ENCODE measurements around the gene SLC4A4. TPM values are rescaled to one million over a fixed set of nuclear protein-coding genes. Genes with fewer than 3 reads are reported as not detected.

SLC4A4 gene
- total RNA-seq, 4 donors from 2014 or later, result 0.90 to 5.9 (median 4.4) TPM

DNA sequence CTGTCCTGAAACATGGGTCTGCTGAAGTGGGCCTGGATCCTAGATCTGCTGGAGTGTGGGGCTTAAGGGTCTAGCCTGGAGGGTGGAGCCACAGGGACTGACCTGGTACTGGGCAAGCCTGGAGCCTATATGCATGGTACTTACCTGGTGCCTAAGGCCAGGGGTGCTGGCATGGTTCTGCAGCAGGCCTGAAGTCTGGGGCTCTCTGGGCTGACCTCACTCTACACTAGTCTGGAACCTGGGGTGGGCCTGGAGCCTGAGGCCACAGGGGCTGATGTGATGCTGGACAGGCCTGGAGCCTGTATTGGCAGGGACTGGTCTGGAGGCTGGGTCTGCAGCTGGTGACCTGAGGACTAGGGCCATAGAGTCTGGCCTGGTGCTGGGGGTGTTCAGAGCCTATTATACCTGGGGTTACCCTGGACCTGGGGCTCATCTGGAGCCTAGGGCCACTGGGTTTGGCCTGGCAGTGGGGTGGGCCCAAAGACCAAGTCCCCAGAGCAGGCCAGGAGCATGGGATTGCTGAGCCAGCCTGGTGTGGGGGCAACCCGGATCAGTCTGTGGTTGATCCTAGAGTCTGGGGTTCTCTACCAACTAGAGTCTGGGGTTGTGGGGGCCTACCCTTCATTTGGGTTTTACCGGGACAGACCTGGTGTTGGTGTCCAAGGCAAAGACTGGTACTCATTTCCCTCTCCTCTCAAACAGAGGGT, 179.6 kb downstream of the SLC4A4 start:
- Histone ChIP-seq H3K4me1 (no peaks in the 10 kb centered on the region), H3K9me3 (peaks cover 0 to 7% (median 0%) of the 10 kb centered on the region in 4 donors), H3K27me3 (no peaks in the 10 kb centered on the region), H3K4me3 (no peak overlapping the region), H3K27ac (no peak overlapping the region), H3K36me3 (no peaks in the 10 kb centered on the region)
- DNase-seq (ENCODE audit: low spot score in 2 of 2), result no peak
- TF ChIP-seq POLR2A (IDR thresholded peaks at IDR 0.05), result no peak
- TF ChIP-seq EP300 (IDR thresholded peaks at IDR 0.05), result no peak
- TF ChIP-seq, protein P1, sequence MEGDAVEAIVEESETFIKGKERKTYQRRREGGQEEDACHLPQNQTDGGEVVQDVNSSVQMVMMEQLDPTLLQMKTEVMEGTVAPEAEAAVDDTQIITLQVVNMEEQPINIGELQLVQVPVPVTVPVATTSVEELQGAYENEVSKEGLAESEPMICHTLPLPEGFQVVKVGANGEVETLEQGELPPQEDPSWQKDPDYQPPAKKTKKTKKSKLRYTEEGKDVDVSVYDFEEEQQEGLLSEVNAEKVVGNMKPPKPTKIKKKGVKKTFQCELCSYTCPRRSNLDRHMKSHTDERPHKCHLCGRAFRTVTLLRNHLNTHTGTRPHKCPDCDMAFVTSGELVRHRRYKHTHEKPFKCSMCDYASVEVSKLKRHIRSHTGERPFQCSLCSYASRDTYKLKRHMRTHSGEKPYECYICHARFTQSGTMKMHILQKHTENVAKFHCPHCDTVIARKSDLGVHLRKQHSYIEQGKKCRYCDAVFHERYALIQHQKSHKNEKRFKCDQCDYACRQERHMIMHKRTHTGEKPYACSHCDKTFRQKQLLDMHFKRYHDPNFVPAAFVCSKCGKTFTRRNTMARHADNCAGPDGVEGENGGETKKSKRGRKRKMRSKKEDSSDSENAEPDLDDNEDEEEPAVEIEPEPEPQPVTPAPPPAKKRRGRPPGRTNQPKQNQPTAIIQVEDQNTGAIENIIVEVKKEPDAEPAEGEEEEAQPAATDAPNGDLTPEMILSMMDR (IDR thresholded peaks at IDR 0.05), result no peak
- WGBS, 2 donors, result 88 to 100% methylated on average over 1 to 2 of the region's 2 CpGs

DNA sequence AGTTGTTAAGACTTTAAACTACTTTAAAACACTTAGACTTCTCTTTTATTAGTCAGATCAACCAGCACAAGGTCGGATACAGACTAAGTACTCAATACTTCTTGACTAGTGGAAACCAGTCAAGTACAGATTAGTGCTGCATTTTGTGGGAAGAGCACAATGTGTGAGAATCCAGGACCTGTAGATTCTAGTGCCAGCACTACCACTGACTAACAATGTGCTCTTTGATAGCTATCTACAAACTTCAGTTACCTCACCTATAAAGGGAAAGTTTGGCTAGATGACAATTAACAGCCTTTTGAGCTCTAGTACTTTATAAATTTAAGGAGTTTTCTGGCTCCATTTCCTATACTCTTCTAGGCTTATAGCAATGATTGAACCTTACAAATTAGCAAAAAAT, 181.5 kb downstream of the SLC4A4 start:
- no peak for TF ChIP-seq EP300 (IDR thresholded peaks at IDR 0.05)
- TF ChIP-seq POLR2A (IDR thresholded peaks at IDR 0.05), result no peak
- TF ChIP-seq, protein P1 (IDR thresholded peaks at IDR 0.05), result no peak
- DNase-seq (ENCODE audit: low spot score in 2 of 2), result no peak
- H3K4me1 ChIP-seq, result no peaks in the 10 kb centered on the region
- no peaks in the 10 kb centered on the region for H3K36me3 ChIP-seq
- WGBS, 2 donors, result 87 to 92% methylated on average over 1 of the region's 1 CpG
- H3K27me3 ChIP-seq, result no peaks in the 10 kb centered on the region
- no peak overlapping the region for H3K4me3 ChIP-seq
- H3K9me3 ChIP-seq, result peaks cover 0 to 7% (median 0%) of the 10 kb centered on the region in 4 donors
- no peak overlapping the region for H3K27ac ChIP-seq

DNA sequence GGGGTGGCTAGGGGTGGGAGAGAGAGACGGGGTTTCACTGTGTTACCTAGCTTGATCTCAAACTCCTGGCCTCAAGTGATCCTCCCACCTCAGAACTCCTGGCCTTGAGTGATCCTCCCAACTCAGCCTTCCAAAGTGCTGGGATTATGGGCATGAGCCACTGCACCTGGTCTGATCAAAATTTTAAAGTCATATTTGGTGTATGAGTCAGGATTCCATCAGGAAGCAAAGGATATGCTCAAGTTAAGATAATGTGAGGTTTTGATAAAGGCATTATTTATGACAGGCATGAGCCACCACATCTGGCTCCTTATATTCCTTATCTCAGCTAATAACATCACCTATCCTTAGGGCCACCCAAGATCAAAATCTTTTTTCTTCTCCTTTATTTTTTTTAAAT, 182.0 kb downstream of the SLC4A4 start:
- no peaks in the 10 kb centered on the region for H3K4me1 ChIP-seq
- no peaks in the 10 kb centered on the region for H3K27me3 ChIP-seq
- H3K36me3 ChIP-seq, result no peaks in the 10 kb centered on the region
- H3K4me3 ChIP-seq, result no peak overlapping the region
- 77 to 88% methylated on average over 1 of the region's 1 CpG for WGBS, 2 donors
- no peak for DNase-seq (ENCODE audit: low spot score in 2 of 2)
- TF ChIP-seq EP300 (IDR thresholded peaks at IDR 0.05) (no peak), POLR2A (IDR thresholded peaks at IDR 0.05) (no peak)
- TF ChIP-seq, protein P1 (IDR thresholded peaks at IDR 0.05), result no peak
- peaks cover 0 to 7% (median 0%) of the 10 kb centered on the region in 4 donors for H3K9me3 ChIP-seq
- H3K27ac ChIP-seq, result no peak overlapping the region

DNA sequence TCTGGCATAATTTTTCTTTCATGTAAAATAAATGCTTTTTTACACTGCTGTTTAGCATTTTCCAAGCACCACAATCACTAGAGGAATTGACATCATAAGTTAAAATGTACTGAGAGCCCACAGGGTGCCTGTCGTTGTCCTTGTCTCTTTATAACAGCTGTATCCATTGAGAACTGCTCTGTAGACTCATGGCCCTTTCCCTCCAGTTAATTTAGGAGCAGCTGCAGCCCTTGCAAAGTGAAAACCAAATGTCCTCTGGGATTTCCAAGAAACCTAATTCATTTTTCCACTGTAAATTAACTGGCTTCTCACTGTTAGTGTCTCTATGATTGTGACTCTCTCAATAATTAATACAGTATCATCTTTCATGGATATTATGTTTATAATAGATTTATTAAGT, 185.9 kb downstream of the SLC4A4 start:
- H3K27me3 ChIP-seq, result no peaks in the 10 kb centered on the region

More for the DNA sequence above, 185.9 kb downstream of the SLC4A4 start:
- Histone ChIP-seq H3K9me3 (no peaks in the 10 kb centered on the region), H3K4me3 (no peak overlapping the region), H3K36me3 (no peaks in the 10 kb centered on the region), H3K27ac (no peak overlapping the region), H3K4me1 (no peaks in the 10 kb centered on the region)
- 22 to 26% methylated on average over 1 of the region's 1 CpG for WGBS, 2 donors
- DNase-seq (ENCODE audit: low spot score in 2 of 2), result no peak
- TF ChIP-seq, protein P1 (IDR thresholded peaks at IDR 0.05), result no peak
- TF ChIP-seq POLR2A (IDR thresholded peaks at IDR 0.05), result no peak
- TF ChIP-seq EP300 (IDR thresholded peaks at IDR 0.05), result no peak
